ENCODE data around the gene CENPO.

Gene CENPO

DNA sequence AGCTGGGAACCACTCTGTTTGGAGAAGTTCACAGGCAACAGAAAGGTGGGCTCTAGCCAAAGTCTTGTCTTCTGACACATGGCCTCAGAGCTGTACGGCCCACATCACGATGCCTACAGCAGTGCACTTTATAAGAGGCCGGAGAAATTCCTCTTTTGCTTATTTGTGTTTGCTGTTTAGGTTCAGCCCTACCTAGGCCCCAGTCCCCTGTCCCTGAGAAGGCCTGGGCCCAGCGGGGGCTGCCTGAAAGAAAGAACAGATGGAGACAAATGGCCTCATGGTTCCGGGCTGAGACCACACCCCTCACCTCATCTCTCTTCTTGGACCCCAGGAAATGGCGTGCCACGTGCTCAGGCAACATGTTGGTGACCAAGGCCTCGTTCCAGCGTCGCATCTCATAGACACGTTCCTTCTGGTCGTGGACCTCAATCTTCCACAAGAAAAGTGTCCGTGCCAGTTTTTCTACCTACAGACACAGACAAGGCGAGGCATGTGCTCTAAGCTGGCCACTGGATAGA lies 30.9 kb downstream of the CENPO start:
- Mint-ChIP-seq H3K36me3 (peaks cover 37% of the 10 kb centered on the region), H3K27ac (no peak overlapping the region), H3K4me1 (peaks cover 18% of the 10 kb centered on the region)

DNA sequence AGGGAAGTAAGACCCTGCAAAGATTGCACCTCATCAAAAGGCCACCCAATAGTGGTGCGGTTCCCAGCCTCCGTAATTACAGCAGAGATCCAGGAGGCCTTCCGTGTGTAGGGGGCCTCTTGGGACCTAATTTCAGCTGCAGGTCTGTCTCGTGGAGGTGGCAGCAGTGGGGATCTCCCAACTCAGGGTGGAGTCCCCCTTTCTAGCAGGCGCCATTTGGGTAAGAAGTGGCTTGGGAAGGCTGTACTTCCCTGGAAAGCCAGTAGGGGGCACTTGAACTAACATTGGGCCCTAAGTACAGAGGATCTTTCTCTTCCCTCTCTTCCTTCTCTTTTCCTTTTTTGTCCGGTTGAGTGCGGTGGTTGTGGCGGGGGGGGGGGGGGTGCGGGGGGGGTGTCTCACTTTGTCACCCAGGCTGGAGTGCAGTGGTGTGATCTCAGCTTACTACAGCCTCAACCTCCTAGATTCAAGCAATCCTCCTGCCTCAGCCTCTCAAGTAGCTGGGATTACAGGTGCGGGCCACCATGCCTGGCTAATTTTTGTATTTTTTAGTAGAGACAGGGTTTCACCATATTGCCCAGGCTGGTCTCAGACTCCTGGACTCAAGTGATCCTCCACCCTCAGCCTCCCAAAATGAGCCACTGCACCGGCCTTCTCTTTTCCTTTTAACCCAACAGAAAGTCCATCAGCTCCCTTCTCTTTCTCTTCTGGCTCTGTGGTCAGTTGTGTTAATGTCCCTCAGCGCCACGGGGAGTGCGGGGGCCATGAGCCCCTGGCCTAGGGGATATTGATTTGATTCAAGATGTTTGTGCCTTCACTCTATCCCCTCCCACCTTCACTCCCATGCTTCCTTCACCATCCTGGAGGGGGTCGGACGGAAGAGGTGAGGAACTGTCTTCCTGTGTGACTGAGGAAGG lies 32.0 kb downstream of the CENPO start:
- peak; percentile 59 for DNase-seq
- peaks cover 18% of the 10 kb centered on the region for H3K4me1 Mint-ChIP-seq
- peaks cover 33% of the 10 kb centered on the region for H3K36me3 Mint-ChIP-seq
- peak overlapping the region; percentile 9 for H3K27ac Mint-ChIP-seq
- no peaks in the 10 kb centered on the region for H3K9me3 Mint-ChIP-seq
- CTCF ChIA-PET, result interaction anchor here (0.5 to 5.8 kb wide), 8 partner anchors 11 to 415 kb away, joined by 3 to 82 read pairs (median 14); partner anchors contain the start of genes CENPO and PTRHD1
- no peak overlapping the region for H3K4me3 Mint-ChIP-seq
- H3K27me3 Mint-ChIP-seq, result no peaks in the 10 kb centered on the region

More for the DNA sequence above, 30.9 kb downstream of the CENPO start:
- Mint-ChIP-seq H3K27me3 (no peaks in the 10 kb centered on the region), H3K9me3 (no peaks in the 10 kb centered on the region), H3K4me3 (no peak overlapping the region)
- DNase-seq, result no peak
- CTCF ChIA-PET, result interaction anchor here (0.9 to 5.8 kb wide), 3 partner anchors 9 to 402 kb away, joined by 3 to 82 read pairs (median 39); no protein-coding TSS in a partner anchor

DNA sequence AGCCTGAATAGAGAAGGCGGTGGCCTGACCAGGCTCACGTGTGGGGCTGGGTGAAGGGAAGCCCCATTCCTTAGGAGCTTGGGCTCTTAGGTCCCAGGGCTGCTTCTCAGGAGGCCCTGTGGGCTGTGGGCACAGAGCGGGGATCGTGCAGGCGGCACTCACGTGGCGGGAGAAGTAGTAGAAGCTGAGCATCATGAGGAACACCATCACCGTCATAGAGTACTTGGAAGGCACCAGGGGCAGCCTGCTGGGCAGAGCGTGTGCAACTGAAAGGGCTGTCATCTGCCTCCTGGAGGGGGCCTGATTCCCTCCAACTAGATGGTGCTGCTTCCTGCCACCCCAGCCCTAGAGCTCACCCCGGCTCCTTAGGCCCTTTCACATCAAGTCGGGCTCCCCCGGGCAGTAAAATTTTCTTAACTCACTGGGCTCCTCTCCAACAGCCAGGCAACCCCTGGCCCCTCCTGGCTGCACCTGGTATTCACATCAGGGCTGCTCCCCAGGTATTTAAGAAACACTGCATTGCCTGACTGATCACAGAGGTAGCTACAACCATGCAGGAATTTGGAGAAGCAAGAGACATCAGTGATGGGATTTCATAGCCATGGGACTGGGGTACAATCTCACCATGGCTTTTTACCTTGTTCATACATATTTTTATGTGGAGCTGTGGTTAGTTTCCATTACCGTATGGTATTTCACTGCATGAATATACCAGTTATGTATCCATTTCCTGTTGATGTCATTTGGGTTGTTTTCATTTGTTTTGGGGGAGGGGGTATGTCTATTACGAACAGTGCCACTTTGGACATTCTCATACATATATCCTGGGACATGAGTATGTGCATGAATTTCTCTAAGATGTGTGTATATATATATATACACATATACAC lies 32.9 kb downstream of the CENPO start:
- H3K36me3 Mint-ChIP-seq, result peaks cover 26% of the 10 kb centered on the region
- H3K4me3 Mint-ChIP-seq, result no peak overlapping the region
- peaks cover 18% of the 10 kb centered on the region for H3K4me1 Mint-ChIP-seq
- CTCF ChIA-PET, result interaction anchor here (0.5 to 5.8 kb wide), 8 partner anchors 12 to 416 kb away, joined by 3 to 82 read pairs (median 14); partner anchors contain the start of genes CENPO and PTRHD1
- peak overlapping the region; percentile 9 for H3K27ac Mint-ChIP-seq
- H3K9me3 Mint-ChIP-seq, result no peaks in the 10 kb centered on the region
- no peaks in the 10 kb centered on the region for H3K27me3 Mint-ChIP-seq
- no peak for DNase-seq

DNA sequence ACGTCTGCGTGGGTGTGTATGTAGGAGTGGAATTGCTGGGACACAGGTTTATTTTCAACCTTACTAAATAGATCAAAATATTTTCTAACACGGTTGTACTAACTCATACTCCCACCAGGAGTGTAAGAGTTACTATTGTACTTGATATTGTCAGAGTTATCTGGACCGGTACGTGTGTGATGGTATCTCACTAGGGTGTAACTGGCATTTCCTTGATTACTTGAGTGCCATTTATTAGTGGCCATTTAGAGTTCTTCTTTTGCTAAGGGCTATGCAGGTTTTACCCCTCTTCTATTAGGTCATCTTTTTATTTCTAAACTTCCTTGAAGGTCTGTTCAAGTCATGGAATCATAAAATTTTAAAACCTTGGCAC lies 33.5 kb downstream of the CENPO start:
- CTCF ChIA-PET, result interaction anchor here (0.5 to 5.8 kb wide), 15 partner anchors 8 to 436 kb away, joined by 3 to 82 read pairs (median 4); partner anchors contain the start of genes CENPO and PTRHD1
- no peak overlapping the region for H3K4me3 Mint-ChIP-seq
- peak overlapping the region; percentile 2 for H3K27ac Mint-ChIP-seq
- no peaks in the 10 kb centered on the region for H3K9me3 Mint-ChIP-seq
- H3K27me3 Mint-ChIP-seq, result no peaks in the 10 kb centered on the region
- peaks cover 18% of the 10 kb centered on the region for H3K4me1 Mint-ChIP-seq
- no peak for DNase-seq
- H3K36me3 Mint-ChIP-seq, result peaks cover 29% of the 10 kb centered on the region

DNA sequence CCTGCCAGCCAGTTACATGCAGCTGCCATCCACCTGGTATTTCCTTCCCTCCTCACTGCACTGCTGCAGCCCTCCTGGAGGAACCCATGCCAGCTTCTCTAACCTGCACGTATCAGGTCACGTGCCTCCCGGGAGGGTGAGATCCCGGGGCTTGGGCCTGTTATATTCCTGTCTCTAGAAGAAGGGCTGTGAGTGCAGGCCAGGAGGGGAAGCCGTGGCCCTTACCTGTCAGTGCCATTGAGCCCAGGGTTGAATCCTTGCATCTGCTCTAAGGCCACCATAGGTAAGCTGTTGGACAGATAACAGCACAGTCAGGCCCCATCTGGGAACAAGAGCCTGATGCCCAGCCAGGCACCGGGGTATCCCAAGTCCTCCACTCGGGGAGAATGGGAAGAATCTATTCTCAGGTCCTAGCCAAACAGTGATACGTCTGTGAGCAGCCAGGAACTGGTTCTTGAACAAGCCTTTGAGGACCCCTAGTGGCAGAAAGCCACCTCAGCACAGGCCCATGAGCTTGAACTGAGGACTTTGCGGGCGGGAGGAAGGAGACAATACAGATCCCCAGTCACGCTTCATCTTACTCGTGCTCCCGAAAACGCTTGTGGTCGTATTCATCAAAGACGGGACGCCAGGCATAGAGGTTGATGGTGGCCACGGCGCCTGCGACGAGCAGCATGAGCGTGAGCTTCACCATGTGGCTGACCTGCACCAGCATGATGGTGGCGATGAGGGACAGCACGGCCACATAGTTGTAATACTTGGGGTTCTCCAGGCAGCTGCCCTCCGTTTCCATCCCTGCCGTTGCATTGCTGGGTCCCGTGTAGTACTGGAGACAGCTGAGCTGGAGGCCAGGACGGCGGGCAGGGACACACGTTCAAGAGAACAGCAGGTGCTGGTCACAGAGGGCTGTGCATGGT lies 34.4 kb downstream of the CENPO start:
- DNase-seq, result peak; percentile 81
- CTCF ChIA-PET, result interaction anchor here (0.5 to 5.8 kb wide), 21 partner anchors 9 to 437 kb away, joined by 3 to 82 read pairs (median 3); partner anchors contain the start of genes CENPO, NCOA1 and PTRHD1
- Mint-ChIP-seq H3K36me3 (peaks cover 29% of the 10 kb centered on the region), H3K4me3 (no peak overlapping the region), H3K4me1 (peaks cover 18% of the 10 kb centered on the region), H3K27ac (peak overlapping the region; percentile 2), H3K9me3 (no peaks in the 10 kb centered on the region), H3K27me3 (no peaks in the 10 kb centered on the region)

DNA sequence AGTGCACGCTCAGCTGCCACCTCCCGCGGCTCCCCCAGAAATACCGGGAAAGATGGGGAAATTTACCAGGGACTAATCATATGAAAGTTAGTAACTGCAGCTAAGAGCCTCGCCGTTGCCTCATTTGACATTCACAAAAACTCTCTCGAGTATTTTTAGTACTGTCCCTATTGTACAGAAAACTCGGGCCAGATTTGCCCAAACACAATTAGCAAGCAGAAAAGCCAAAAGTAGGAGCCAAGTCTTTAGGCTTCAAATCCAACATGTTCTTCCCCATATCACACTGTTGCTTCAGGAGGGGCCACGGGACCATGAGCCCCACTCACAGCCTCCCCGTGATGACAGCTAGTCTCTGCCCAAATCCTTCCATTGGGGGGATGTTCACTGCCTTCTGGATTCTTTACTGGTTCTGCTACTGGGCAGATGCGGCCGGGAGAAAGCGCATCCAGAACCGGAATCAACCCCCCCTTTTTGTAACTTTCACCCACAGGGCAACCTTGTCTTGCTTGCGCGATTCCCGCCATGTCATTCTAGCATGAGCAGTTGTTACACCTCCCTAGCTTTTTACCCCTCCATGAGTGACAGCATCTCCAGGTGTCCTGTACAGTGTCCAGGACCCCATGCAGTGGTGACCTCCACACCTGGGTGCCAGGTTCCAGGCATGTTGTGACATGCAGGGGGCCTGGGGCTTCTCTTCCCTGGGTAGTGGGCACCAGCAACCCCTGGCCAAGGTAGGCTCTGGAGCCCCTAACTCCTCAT lies 35.2 kb downstream of the CENPO start:
- Mint-ChIP-seq H3K27me3 (no peaks in the 10 kb centered on the region), H3K4me1 (peaks cover 18% of the 10 kb centered on the region), H3K36me3 (peaks cover 27% of the 10 kb centered on the region), H3K27ac (no peak overlapping the region), H3K4me3 (no peak overlapping the region), H3K9me3 (no peaks in the 10 kb centered on the region)
- CTCF ChIA-PET, result interaction anchor here (0.9 to 5.8 kb wide), 18 partner anchors 9 to 419 kb away, joined by 3 to 82 read pairs (median 4); partner anchors contain the start of genes CENPO, NCOA1 and PTRHD1
- no peak for DNase-seq

DNA sequence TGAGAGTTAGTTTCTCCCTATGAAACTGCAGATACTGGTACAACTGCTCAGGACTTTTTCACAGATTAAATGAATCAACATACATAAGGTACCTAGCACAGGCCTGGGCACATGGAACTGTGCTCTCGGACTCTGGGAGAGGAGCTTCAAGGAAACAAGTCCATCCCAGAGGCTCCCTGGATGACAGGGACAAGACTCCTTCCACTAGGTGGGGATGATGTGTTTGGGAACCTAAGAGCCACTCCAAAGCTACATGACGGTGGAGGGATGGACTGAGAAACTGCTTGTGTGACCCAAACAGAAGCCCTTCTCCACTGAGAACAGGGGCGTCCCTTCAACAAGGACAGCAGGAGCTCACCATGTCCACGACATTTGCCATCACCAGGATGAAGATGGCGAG lies 37.1 kb downstream of the CENPO start:
- Mint-ChIP-seq H3K27me3 (no peaks in the 10 kb centered on the region), H3K27ac (no peak overlapping the region), H3K4me3 (no peak overlapping the region), H3K36me3 (peaks cover 18% of the 10 kb centered on the region), H3K9me3 (no peaks in the 10 kb centered on the region), H3K4me1 (peaks cover 18% of the 10 kb centered on the region)
- DNase-seq, result no peak
- CTCF ChIA-PET, result interaction anchor here (0.6 to 2.2 kb wide), 5 partner anchors 9 to 433 kb away, joined by 3 to 8 read pairs (median 3); no protein-coding TSS in a partner anchor

DNA sequence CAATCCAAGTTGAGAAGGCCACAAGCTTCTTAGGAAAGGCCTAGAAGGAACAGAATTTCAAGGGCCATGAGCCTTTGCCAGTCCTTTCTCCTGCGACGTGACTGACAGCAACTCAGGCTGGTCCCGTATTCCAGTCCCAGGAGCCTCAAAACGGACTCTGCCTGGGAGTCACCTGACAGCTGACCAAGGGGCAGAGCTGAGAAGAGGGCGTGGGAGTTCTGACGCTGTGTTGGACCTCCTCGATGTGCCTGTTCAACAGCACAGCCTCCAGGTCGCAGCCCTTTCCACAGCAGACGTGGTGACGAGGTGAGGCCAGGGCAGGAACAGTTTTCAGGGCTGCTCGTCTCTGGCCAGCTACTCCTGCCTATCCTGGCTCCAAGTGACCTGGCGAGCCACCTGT lies 37.6 kb downstream of the CENPO start:
- Mint-ChIP-seq H3K27me3 (no peaks in the 10 kb centered on the region), H3K27ac (no peak overlapping the region), H3K9me3 (no peaks in the 10 kb centered on the region)

DNA sequence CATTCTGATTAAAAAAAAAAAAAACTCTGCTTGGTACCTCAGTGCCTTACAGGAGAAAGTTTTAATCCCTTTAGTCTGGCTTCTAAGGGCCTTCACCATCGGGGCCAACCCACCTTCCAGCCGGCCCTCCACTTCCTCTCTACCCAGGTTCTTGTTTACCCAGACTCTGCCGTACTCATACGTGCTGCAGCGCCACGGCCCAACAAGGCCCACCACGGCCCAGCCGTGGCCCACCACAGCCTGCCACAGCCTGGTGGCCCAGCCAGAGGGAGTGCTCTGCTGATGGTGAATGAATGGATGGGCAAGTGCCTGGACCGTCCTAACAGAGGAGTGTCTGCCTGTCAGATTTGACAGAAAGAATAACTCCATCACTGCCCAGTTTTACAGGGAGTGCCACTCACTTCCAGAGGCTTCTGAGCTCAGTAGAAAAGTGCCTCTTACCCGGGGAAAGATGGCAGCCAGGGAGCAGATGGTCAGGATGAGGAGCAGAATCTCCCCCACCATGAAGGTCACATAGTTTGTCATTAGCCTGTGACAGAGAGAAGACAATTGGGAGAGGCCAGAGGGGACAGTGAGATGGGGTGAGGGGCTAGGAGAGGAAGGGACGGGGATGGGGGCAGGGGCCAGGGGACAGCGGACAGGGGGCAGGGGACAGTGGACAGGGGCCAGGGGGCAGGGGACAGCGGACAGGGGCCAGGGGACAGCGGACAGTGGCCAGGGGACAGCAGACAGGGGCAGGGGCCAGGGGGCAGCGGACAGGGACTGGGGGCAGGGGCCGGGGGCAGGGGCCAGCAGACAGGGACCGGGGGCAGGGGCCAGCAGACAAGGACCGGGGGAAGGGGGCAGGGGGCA lies 38.2 kb downstream of the CENPO start:
- no peaks in the 10 kb centered on the region for H3K9me3 Mint-ChIP-seq
- peaks cover 8% of the 10 kb centered on the region for H3K4me1 Mint-ChIP-seq
- H3K4me3 Mint-ChIP-seq, result no peak overlapping the region
- H3K36me3 Mint-ChIP-seq, result peaks cover 16% of the 10 kb centered on the region
- CTCF ChIA-PET, result interaction anchor here (0.9 to 2.2 kb wide), 3 partner anchors 10 to 421 kb away, joined by 3 to 8 read pairs (median 3); no protein-coding TSS in a partner anchor
- H3K27me3 Mint-ChIP-seq, result no peaks in the 10 kb centered on the region
- no peak overlapping the region for H3K27ac Mint-ChIP-seq
- DNase-seq, result no peak

More for the DNA sequence above, 37.6 kb downstream of the CENPO start:
- peaks cover 15% of the 10 kb centered on the region for H3K4me1 Mint-ChIP-seq
- DNase-seq, result no peak
- H3K4me3 Mint-ChIP-seq, result no peak overlapping the region
- CTCF ChIA-PET, result interaction anchor here (0.9 to 2.2 kb wide), 3 partner anchors 9 to 422 kb away, joined by 3 to 8 read pairs (median 3); no protein-coding TSS in a partner anchor
- peaks cover 14% of the 10 kb centered on the region for H3K36me3 Mint-ChIP-seq

DNA sequence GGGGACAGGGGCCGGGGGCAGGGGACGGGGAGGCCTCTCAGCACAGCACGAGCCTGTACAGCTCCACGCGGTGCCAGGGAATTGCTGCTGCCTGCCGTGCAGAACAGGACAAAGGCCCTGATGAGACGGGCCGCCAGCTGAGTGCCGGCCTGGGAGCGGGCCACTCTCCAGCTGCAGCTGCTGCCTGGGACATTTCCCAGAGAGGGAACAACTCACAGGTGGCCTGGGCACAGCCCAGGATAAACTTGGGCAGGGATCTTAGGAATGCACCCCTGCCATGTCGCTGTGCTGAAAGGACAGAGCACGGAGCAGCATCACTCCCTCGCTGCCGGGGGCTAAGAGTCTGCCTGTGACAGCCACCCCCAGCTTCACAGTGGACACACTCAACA lies 38.8 kb downstream of the CENPO start:
- Mint-ChIP-seq H3K9me3 (no peaks in the 10 kb centered on the region), H3K4me1 (peaks cover 5% of the 10 kb centered on the region), H3K27ac (no peak overlapping the region), H3K36me3 (peaks cover 16% of the 10 kb centered on the region), H3K4me3 (no peak overlapping the region), H3K27me3 (no peaks in the 10 kb centered on the region)
- DNase-seq, result no peak
- CTCF ChIA-PET, result interaction anchor here (1.4 to 2.2 kb wide), 2 partner anchors 410 to 422 kb away, joined by 3 to 8 read pairs; no protein-coding TSS in a partner anchor

DNA sequence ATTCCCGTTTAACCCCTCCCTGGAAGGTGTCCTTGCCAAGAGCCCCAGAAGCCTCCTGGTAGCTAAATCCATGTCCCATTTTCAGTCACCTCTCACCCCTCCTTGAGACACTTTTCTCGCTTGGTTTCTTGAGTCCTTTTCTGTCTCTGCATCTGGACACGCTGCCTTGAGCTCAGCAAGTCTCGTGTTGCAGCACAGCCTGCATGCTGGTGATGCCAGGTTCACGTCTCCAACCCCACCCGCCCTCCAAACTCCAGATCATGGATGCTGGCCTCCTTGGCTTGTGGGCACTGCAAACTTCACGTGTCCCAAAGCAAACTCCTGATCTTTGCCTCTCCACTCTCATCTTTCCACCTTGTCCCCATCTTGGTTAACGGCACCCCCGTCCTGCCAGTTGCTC lies 39.3 kb downstream of the CENPO start:
- H3K9me3 Mint-ChIP-seq, result no peaks in the 10 kb centered on the region
- H3K4me1 Mint-ChIP-seq, result peaks cover under 1% of the 10 kb centered on the region
- H3K27ac Mint-ChIP-seq, result peak overlapping the region; percentile 11
- H3K4me3 Mint-ChIP-seq, result no peak overlapping the region
- peaks cover 16% of the 10 kb centered on the region for H3K36me3 Mint-ChIP-seq
- DNase-seq, result no peak
- H3K27me3 Mint-ChIP-seq, result no peaks in the 10 kb centered on the region
- CTCF ChIA-PET, result interaction anchor here (1.2 to 2.2 kb wide), 3 partner anchors 9 to 422 kb away, joined by 3 to 8 read pairs (median 3); no protein-coding TSS in a partner anchor

Measured in activated naive CD4-positive, alpha-beta T cell treated with anti-CD3 and anti-CD28 coated beads, Interleukin-2, amount 10 ng/mL, durations not matched to agents 7 days and 5 days (primary cell).